HepG2 (cell line): Measurements from ENCODE around the gene DOCK4. TPM values are rescaled to one million over a fixed set of nuclear protein-coding genes. Genes with fewer than 3 reads are reported as not detected.

ENCODE experiments used
- ATF7 ChIP-seq, 2 experiments: fragments of 450-650 bp in 1 of 2; sonication (generic) in 1 of 2; formaldehyde crosslinking in 1 of 2; IDR thresholded peaks; 2 replicates each; pipeline versions ENCODE4 v1.4.0 to v1.6.1; 2016 to 2020; ENCODE audit warnings: antibody characterized with exemption in 1 of 2, mild to moderate bottlenecking in 1 of 2, missing genetic modification reagents in 1 of 2
- ELF4 ChIP-seq: sonication (generic); formaldehyde crosslinking; IDR thresholded peaks from 2 replicates; pipeline ENCODE4 v1.5.0; 2020; ENCODE audit warnings: missing genetic modification reagents, mild to moderate bottlenecking, moderate library complexity, borderline replicate concordance
- KDM3A ChIP-seq: IDR thresholded peaks from 2 replicates; pipeline ENCODE4 v1.6.1; 2018; ENCODE audit warnings: low read depth, missing compliant biosample characterization
- NFIB ChIP-seq: sonication (generic); formaldehyde crosslinking; IDR thresholded peaks from 2 replicates; pipeline ENCODE4 v1.9.0; 2021; ENCODE audit warnings: missing genetic modification reagents, mild to moderate bottlenecking, borderline replicate concordance
- PHF21A ChIP-seq: sonication (generic); formaldehyde crosslinking; IDR thresholded peaks from 2 replicates; pipeline ENCODE4 v1.5.0; 2020; ENCODE audit warnings: mild to moderate bottlenecking, missing genetic modification reagents
- SALL2 ChIP-seq: sonication (generic); formaldehyde crosslinking; IDR thresholded peaks from 2 replicates; pipeline ENCODE4 v1.8.1; 2023; ENCODE audit warnings: mild to moderate bottlenecking, missing genetic modification reagents, inconsistent platforms
- SNAPC4 ChIP-seq: sonication (generic); formaldehyde crosslinking; IDR thresholded peaks from 2 replicates; pipeline ENCODE4 v1.4.0; 2020; ENCODE audit warnings: mild to moderate bottlenecking, missing genetic modification reagents
- TBP ChIP-seq: sonication (generic); formaldehyde crosslinking; IDR thresholded peaks from 2 replicates; pipeline ENCODE4 v1.5.0; 2020; ENCODE audit warnings: missing genetic modification reagents
- TFE3 ChIP-seq: IDR thresholded peaks from 2 replicates; pipeline ENCODE4 v1.6.1; 2016
- ZBTB44 ChIP-seq: sonication (generic); formaldehyde crosslinking; IDR thresholded peaks from 2 replicates; pipeline ENCODE4 v1.4.0; 2020; ENCODE audit warnings: missing genetic modification reagents
- ZC3H4 ChIP-seq: sonication (generic); formaldehyde crosslinking; IDR thresholded peaks from 2 replicates; pipeline ENCODE4 v1.4.0; 2020; ENCODE audit warnings: missing genetic modification reagents, borderline replicate concordance
- ZNF451 ChIP-seq: sonication (generic); formaldehyde crosslinking; IDR thresholded peaks from 2 replicates; pipeline ENCODE4 v1.5.0; 2020; ENCODE audit warnings: mild to moderate bottlenecking, missing genetic modification reagents
- ZNF883 ChIP-seq: sonication (generic); formaldehyde crosslinking; IDR thresholded peaks from 2 replicates; pipeline ENCODE4 v1.5.1; 2020; ENCODE audit warnings: mild to moderate bottlenecking, missing genetic modification reagents; ENCODE audit errors: not compliant biosample characterization
- ZSCAN29 ChIP-seq: sonication (generic); formaldehyde crosslinking; conservative IDR thresholded peaks from 2 replicates; pipeline ENCODE4 v1.4.0; 2020; ENCODE audit warnings: mild to moderate bottlenecking, missing genetic modification reagents
- polyA plus RNA-seq, 8 experiments: library from polyadenylated mRNA; depleted of rRNA in 3 of 8; stranded (reverse) in 7 of 8; unstranded in 1 of 8; fragments of >200 nt; fragmentation: Illumina TruSeq in 4 of 8; extraction: Trizol in 4 of 8; gene quantifications; 2 replicates each; pipeline versions ENCODE4 v1.2.1 to v1.2.3, GENCODE V29; 2011 to 2016; ENCODE audit warnings: low read depth in 4 of 8, missing spikeins in 1 of 8, mixed read lengths in 1 of 8; ENCODE audit not compliant: insufficient read depth in 1 of 8
- total RNA-seq, 5 experiments: library from RNA; depleted of rRNA; stranded (reverse); fragments of >200 nt; fragmentation: Illumina TruSeq; extraction: Trizol; gene quantifications; 2 replicates each; pipeline ENCODE4 v1.2.3, GENCODE V29; 2016; ENCODE audit warnings: low read depth in 1 of 5
- TF ChIP-seq, protein P1 (sequence below): fragments of 450-650 bp; IDR thresholded peaks from 2 replicates; pipeline ENCODE4 v1.6.1; 2017
- TF ChIP-seq, protein P2 (sequence below): sonication (generic); formaldehyde crosslinking; IDR thresholded peaks from 2 replicates; pipeline ENCODE4 v1.5.0; 2020; ENCODE audit warnings: missing genetic modification reagents
- TF ChIP-seq, protein P3 (sequence below): sonication (generic); formaldehyde crosslinking; IDR thresholded peaks from 2 replicates; pipeline ENCODE4 v1.8.1; 2023; ENCODE audit warnings: mild to moderate bottlenecking, missing genetic modification reagents

DOCK4 gene
- total and polyA plus RNA-seq, 2 of the 13 experiments (the other 11 are each of a cell fraction or from before 2014, with no cell fraction given), result 13.5 to 17.4 TPM

GRCh38 chr7:112193915-112194502 is 12.2 kb downstream of the DOCK4 start (continued):
- TF ChIP-seq ELF4 (CRISPR knock-in tag) (no peak), SALL2 (CRISPR knock-in tag) (no peak), KDM3A (CRISPR knock-in tag) (no peak), ATF7 (IDR thresholded peaks at IDR 0.05) (no peak), ATF7 (CRISPR knock-in tag; IDR thresholded peaks at IDR 0.05) (no peak), ZNF451 (CRISPR knock-in tag) (no peak), ZNF883 (CRISPR knock-in tag) (no peak), TBP (CRISPR knock-in tag) (no peak), ZBTB44 (no peak), SNAPC4 (CRISPR knock-in tag) (no peak), ZSCAN29 (CRISPR knock-in tag) (no peak; the same call in 1 of the 2 replicates), ZC3H4 (CRISPR knock-in tag) (no peak), PHF21A (CRISPR knock-in tag) (peak; percentile 75), NFIB (CRISPR knock-in tag) (no peak), TFE3 (CRISPR knock-in tag) (no peak)
- TF ChIP-seq, protein P1, sequence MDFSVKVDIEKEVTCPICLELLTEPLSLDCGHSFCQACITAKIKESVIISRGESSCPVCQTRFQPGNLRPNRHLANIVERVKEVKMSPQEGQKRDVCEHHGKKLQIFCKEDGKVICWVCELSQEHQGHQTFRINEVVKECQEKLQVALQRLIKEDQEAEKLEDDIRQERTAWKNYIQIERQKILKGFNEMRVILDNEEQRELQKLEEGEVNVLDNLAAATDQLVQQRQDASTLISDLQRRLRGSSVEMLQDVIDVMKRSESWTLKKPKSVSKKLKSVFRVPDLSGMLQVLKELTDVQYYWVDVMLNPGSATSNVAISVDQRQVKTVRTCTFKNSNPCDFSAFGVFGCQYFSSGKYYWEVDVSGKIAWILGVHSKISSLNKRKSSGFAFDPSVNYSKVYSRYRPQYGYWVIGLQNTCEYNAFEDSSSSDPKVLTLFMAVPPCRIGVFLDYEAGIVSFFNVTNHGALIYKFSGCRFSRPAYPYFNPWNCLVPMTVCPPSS, result no peak
- TF ChIP-seq, protein P2, sequence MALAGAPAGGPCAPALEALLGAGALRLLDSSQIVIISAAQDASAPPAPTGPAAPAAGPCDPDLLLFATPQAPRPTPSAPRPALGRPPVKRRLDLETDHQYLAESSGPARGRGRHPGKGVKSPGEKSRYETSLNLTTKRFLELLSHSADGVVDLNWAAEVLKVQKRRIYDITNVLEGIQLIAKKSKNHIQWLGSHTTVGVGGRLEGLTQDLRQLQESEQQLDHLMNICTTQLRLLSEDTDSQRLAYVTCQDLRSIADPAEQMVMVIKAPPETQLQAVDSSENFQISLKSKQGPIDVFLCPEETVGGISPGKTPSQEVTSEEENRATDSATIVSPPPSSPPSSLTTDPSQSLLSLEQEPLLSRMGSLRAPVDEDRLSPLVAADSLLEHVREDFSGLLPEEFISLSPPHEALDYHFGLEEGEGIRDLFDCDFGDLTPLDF (CRISPR knock-in tag), result no peak
- TF ChIP-seq, protein P3, sequence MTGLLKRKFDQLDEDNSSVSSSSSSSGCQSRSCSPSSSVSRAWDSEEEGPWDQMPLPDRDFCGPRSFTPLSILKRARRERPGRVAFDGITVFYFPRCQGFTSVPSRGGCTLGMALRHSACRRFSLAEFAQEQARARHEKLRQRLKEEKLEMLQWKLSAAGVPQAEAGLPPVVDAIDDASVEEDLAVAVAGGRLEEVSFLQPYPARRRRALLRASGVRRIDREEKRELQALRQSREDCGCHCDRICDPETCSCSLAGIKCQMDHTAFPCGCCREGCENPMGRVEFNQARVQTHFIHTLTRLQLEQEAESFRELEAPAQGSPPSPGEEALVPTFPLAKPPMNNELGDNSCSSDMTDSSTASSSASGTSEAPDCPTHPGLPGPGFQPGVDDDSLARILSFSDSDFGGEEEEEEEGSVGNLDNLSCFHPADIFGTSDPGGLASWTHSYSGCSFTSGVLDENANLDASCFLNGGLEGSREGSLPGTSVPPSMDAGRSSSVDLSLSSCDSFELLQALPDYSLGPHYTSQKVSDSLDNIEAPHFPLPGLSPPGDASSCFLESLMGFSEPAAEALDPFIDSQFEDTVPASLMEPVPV (CRISPR knock-in tag), result no peak
